Adrenal gland (tissue), 12 donors: Measurements from ENCODE around the gene C4BPA. TPM values are rescaled to one million over a fixed set of nuclear protein-coding genes. Genes with fewer than 3 reads are reported as not detected.

Experiments used
- DNase-seq, 7 donors: peaks; one replicate each; pipeline ENCODE4 v3.0.0-alpha.2; 2019 to 2020
- H3K27ac ChIP-seq, 5 donors: fragments of 200-600 bp; sonication (generic) in 4 of 5; 1 replicate in 3 of 5; 2 replicates in 2 of 5; pipeline versions ENCODE4 v1.5.1 to v1.8.0; 2016 to 2020; ENCODE audit warnings: mild to moderate bottlenecking in 1 of 5
- H3K27me3 ChIP-seq: fragments of 200-600 bp; 2 replicates; pipeline ENCODE4 v1.8.0; 2021
- H3K36me3 ChIP-seq, 2 donors: fragments of 200-600 bp; replicated peaks in 1 of 2; 1 replicate in 1 of 2; 2 replicates in 1 of 2; pipeline versions ENCODE4 v1.5.1 to v1.8.0; 2018 to 2022
- H3K4me1 ChIP-seq, 2 donors: fragments of 200-600 bp; replicated peaks in 1 of 2; 1 replicate in 1 of 2; 2 replicates in 1 of 2; pipeline versions ENCODE4 v1.5.1 to v1.8.0; 2018 to 2021
- H3K4me3 ChIP-seq, 4 donors: fragments of 200-600 bp; sonication (generic) in 3 of 4; one replicate each; pipeline ENCODE4 v1.5.1; 2016 to 2018
- H3K9me3 ChIP-seq, 3 donors: fragments of 200-600 bp; sonication (generic) in 1 of 3; replicated peaks in 1 of 3; 1 replicate in 2 of 3; 2 replicates in 1 of 3; pipeline versions ENCODE4 v1.5.1 to v1.8.0; 2016 to 2021
- CTCF ChIP-seq, 6 experiments: fragments of 450-650 bp in 4 of 6; fragments of 200-600 bp in 2 of 6; sonication (generic) in 1 of 6; IDR thresholded peaks; 1 replicate in 5 of 6; 2 replicates in 1 of 6; pipeline versions ENCODE4 v1.5.1 to v1.8.0; 2016 to 2021; ENCODE audit warnings: antibody characterized with exemption in 6 of 6, mild to moderate bottlenecking in 2 of 6, moderate library complexity in 1 of 6
- POLR2A ChIP-seq, 2 donors: fragments of 450-650 bp; IDR thresholded peaks; one replicate each; pipeline ENCODE4 v1.6.1; 2017; ENCODE audit warnings: antibody characterized with exemption in 2 of 2, mild to moderate bottlenecking in 2 of 2, moderate library complexity in 1 of 2
- WGBS, 4 donors: extraction: QIAGEN DNeasy Blood & Tissue Kit in 2 of 4; methylation state at CpG; one replicate each; pipeline versions ENCODE4 v1.1.5 to v1.1.7; 2013 to 2017; 5-methylcytosine and 5-hydroxymethylcytosine counted together
- intact Hi-C, 2 donors: fragments of 100-400 bp; cut with DNase I; formaldehyde crosslinking; loops; one replicate each; pipeline versions ENCODE4 v1.14.1 to v1.15.0; 2022 to 2023
- polyA plus RNA-seq, 3 donors: library from polyadenylated mRNA; stranded (reverse); fragments of 200-250 nt in 2 of 3; fragments of 350-450 nt in 1 of 3; fragmentation: Illumina TruSeq in 1 of 3; extraction: RNeasy Lipid Tissue Mini Kit (QIAGEN cat#74804) in 1 of 3; gene quantifications; one replicate each; pipeline ENCODE4 v1.2.3, GENCODE V29; 2013 to 2014
- total RNA-seq, 9 donors: library from RNA; depleted of rRNA in 4 of 9; stranded (reverse); fragments of >200 nt in 4 of 9; fragments of 120-200 nt in 1 of 9; fragmentation: NEBNext Ultra II Directional in 1 of 9; extraction: Animal tissue kit (Norgen Biotek cat#: 25700) in 1 of 9; gene quantifications; one replicate each; pipeline versions ENCODE4 v1.1.0 to v1.2.4, GENCODE V29; 2013 to 2023
- donor health status: healthy with polysubstance abuse.
- donor health status: Bipolar disorder and iron deficiency.
- donor health status: DM: yes; HTN: yes; CAD: no.
- donor health status: DM: no; HTN: no; CAD: no.
- donor health status: DM: no; HTN: no; CAD: no.
- donor health status: DM: yes; HTN: yes; CAD: no.

C4BPA gene
- total and polyA plus RNA-seq, 12 donors = 0.13 to 23.4 (median 0.57) TPM; not detected in 5

- WGBS, 4 donors = 77 to 85% (median 80%) methylated on average over 1 of the region's 1 CpG
- Histone ChIP-seq H3K36me3 (no peaks in the 10 kb centered on the region), H3K27ac (no peak overlapping the region), H3K4me1 (no peaks in the 10 kb centered on the region), H3K27me3 (no peaks in the 10 kb centered on the region), H3K4me3 (no peak overlapping the region), H3K9me3 (peaks cover 0 to 20% (median 12%) of the 10 kb centered on the region in 3 donors)
- DNase-seq = no peak
- TF ChIP-seq POLR2A (IDR thresholded peaks at IDR 0.05) = no peak
- no peak for TF ChIP-seq CTCF (IDR thresholded peaks at IDR 0.05)
- intact Hi-C loops = no loop called here
Observed at GRCh38 chr1:207130252-207131036, 26.4 kb downstream of the C4BPA start.

GRCh38 chr1:207131163-207131562 is 27.1 kb downstream of the C4BPA start:
- 80 to 91% (median 90%) methylated on average over 4 of the region's 4 CpGs for WGBS, 4 donors
- DNase-seq = no peak
- H3K27ac ChIP-seq = no peak overlapping the region
- no peak overlapping the region for H3K4me3 ChIP-seq
- H3K27me3 ChIP-seq = no peaks in the 10 kb centered on the region
- H3K36me3 ChIP-seq = no peaks in the 10 kb centered on the region
- peaks cover 0 to 20% (median 12%) of the 10 kb centered on the region in 3 donors for H3K9me3 ChIP-seq
- TF ChIP-seq POLR2A (IDR thresholded peaks at IDR 0.05) = no peak
- no peak for TF ChIP-seq CTCF (IDR thresholded peaks at IDR 0.05)
- no peaks in the 10 kb centered on the region for H3K4me1 ChIP-seq
- intact Hi-C loops = no loop called here

- no peak for TF ChIP-seq POLR2A (IDR thresholded peaks at IDR 0.05)
- TF ChIP-seq CTCF (IDR thresholded peaks at IDR 0.05) = no peak
- H3K36me3 ChIP-seq = no peaks in the 10 kb centered on the region
Observed at GRCh38 chr1:207134581-207134980, 30.5 kb downstream of the C4BPA start.

GRCh38 chr1:207139616-207140015 is 35.6 kb downstream of the C4BPA start:
- intact Hi-C loops = no loop called here
- Histone ChIP-seq H3K27ac (no peak overlapping the region), H3K9me3 (no peaks in the 10 kb centered on the region), H3K4me1 (no peaks in the 10 kb centered on the region), H3K36me3 (no peaks in the 10 kb centered on the region), H3K4me3 (no peak overlapping the region), H3K27me3 (no peaks in the 10 kb centered on the region)
- no peak for DNase-seq
- 94 to 97% (median 97%) methylated on average over 1 of the region's 1 CpG for WGBS, 4 donors
- TF ChIP-seq CTCF (IDR thresholded peaks at IDR 0.05) (no peak), POLR2A (IDR thresholded peaks at IDR 0.05) (no peak)

More at GRCh38 chr1:207134581-207134980, 30.5 kb downstream of the C4BPA start:
- no peak for DNase-seq
- Histone ChIP-seq H3K27ac (no peak overlapping the region), H3K4me1 (no peaks in the 10 kb centered on the region), H3K4me3 (no peak overlapping the region), H3K27me3 (no peaks in the 10 kb centered on the region), H3K9me3 (peaks cover 0 to 12% (median 0%) of the 10 kb centered on the region in 3 donors)
- 74 to 89% (median 83%) methylated on average over 1 of the region's 1 CpG for WGBS, 4 donors
- intact Hi-C loops = no loop called here
